HepG2 (cell line): ENCODE measurements around the gene HTR4. TPM values are rescaled to one million over a fixed set of nuclear protein-coding genes. Genes with fewer than 3 reads are reported as not detected.

Experiments
- ATAC-seq: fragments of 200-7000 bp; cut with Tn5 transposase; 3 replicates; pipeline ENCODE4 v1.9.1; 2020; ENCODE audit warnings: mild to moderate bottlenecking, moderate library complexity
- BruUV-seq: library from RNA; stranded (reverse); fragments of 400-500 nt; replicated peaks from 2 replicates; lab custom pipeline; 2021; lab: Mats Ljungman, UMichigan
- CTCF ChIA-PET: fragments of 300-600 bp; formaldehyde crosslinking; extraction: SDS; loops from one replicate; lab custom pipeline; 2021; ENCODE audit warnings: low total read pairs, inconsistent platforms, low intra/inter-chr PET ratio; lab: Yijun Ruan, JAX
- POLR2A ChIA-PET: fragments of 350-600 bp; sonication (Branson Sonifier 250); formaldehyde crosslinking; loops from one replicate; lab custom pipeline; 2020; ENCODE audit warnings: antibody characterized with exemption, inconsistent platforms; lab: Yijun Ruan, JAX
- DNase-seq: peaks from one replicate; pipeline ENCODE4 v3.0.0-alpha.2; 2015; ENCODE audit warnings: low spot score
- FAIRE-seq: peaks from 3 replicates; lab custom pipeline; 2011; peaks lifted over from hg19 to GRCh38; lab: Jason Lieb, UNC
- H2AFZ ChIP-seq: one replicate; pipeline ENCODE4 v1.6.1; 2011; ENCODE audit warnings: low read length, inconsistent platforms
- H3K27ac ChIP-seq: fragments of 300-600 bp; 3 replicates; pipeline ENCODE4 v1.8.0; 2011; ENCODE audit warnings: mixed run types, mild to moderate bottlenecking, mixed read lengths, low read length, inconsistent platforms; ENCODE audit not compliant: insufficient read depth; ENCODE audit errors: extremely low read length
- H3K27me3 ChIP-seq, 2 experiments: fragments of 200-600 bp in 1 of 2; 2 replicates in 1 of 2; 3 replicates in 1 of 2; pipeline versions ENCODE4 v1.6.0 to v1.8.0; 2011; ENCODE audit warnings: low read length in 2 of 2, mild to moderate bottlenecking in 2 of 2, moderate library complexity in 2 of 2, inconsistent platforms in 1 of 2; ENCODE audit not compliant: insufficient read depth in 2 of 2, control insufficient read depth in 1 of 2
- H3K36me3 ChIP-seq, 2 experiments: fragments of 200-600 bp in 1 of 2; replicated peaks in 1 of 2; 2 replicates in 1 of 2; 3 replicates in 1 of 2; pipeline versions ENCODE4 v1.5.1 to v1.8.0; 2011; ENCODE audit warnings: low read length in 2 of 2, inconsistent platforms in 1 of 2; ENCODE audit not compliant: insufficient read depth in 2 of 2, control insufficient read depth in 1 of 2
- H3K4me1 ChIP-seq: 2 replicates; pipeline ENCODE4 v1.5.1; 2012; ENCODE audit warnings: low read length, inconsistent platforms; ENCODE audit not compliant: insufficient read depth
- H3K4me2 ChIP-seq: 2 replicates; pipeline ENCODE4 v1.6.0; 2011; ENCODE audit warnings: low read depth, low read length, inconsistent platforms
- H3K4me3 ChIP-seq, 3 experiments: fragments of 200-600 bp in 1 of 3; sonication (generic), shearing (Covaris generic) in 1 of 3; replicated peaks in 1 of 3; 2 replicates each; pipeline ENCODE4 v1.5.1; 2011 to 2016; ENCODE audit warnings: low read length in 3 of 3, inconsistent platforms in 2 of 3, low read depth in 2 of 3, mild to moderate bottlenecking in 2 of 3, control low read depth in 1 of 3, mixed read lengths in 1 of 3; ENCODE audit not compliant: insufficient read depth in 1 of 3
- H3K79me2 ChIP-seq: one replicate; pipeline ENCODE4 v1.6.1; 2011; ENCODE audit warnings: low read length, inconsistent platforms; ENCODE audit not compliant: insufficient read depth
- H3K9ac ChIP-seq: 2 replicates; pipeline ENCODE4 v1.6.0; 2011; ENCODE audit warnings: mild to moderate bottlenecking, low read depth, low read length, inconsistent platforms; ENCODE audit not compliant: insufficient read depth
- H3K9me3 ChIP-seq: 2 replicates; pipeline ENCODE4 v1.5.1; 2012; ENCODE audit warnings: mild to moderate bottlenecking, low read length
- H4K20me1 ChIP-seq: 2 replicates; pipeline ENCODE4 v1.6.0; 2011; ENCODE audit warnings: inconsistent platforms, mild to moderate bottlenecking, low read length, moderate library complexity; ENCODE audit not compliant: insufficient read depth
- ADNP ChIP-seq: sonication (generic); formaldehyde crosslinking; IDR thresholded peaks from 2 replicates; pipeline ENCODE4 v1.4.0; 2020; ENCODE audit warnings: missing genetic modification reagents
- CREB3 ChIP-seq: sonication (generic); formaldehyde crosslinking; IDR thresholded peaks from 2 replicates; pipeline ENCODE4 v1.5.0; 2020; ENCODE audit warnings: missing genetic modification reagents
- FOXA1 ChIP-seq, 2 experiments: fragments of 450-650 bp in 1 of 2; sonication (generic) in 1 of 2; formaldehyde crosslinking in 1 of 2; IDR thresholded peaks; 2 replicates each; pipeline versions ENCODE4 v1.4.0 to v1.6.1; 2016 to 2020; ENCODE audit warnings: missing genetic modification reagents in 1 of 2
- GATA4 ChIP-seq: sonication (generic); IDR thresholded peaks from 2 replicates; pipeline ENCODE4 v1.6.1; 2016; ENCODE audit warnings: antibody characterized with exemption, low read depth, borderline replicate concordance
- MIER2 ChIP-seq: IDR thresholded peaks from 2 replicates; pipeline ENCODE4 v1.6.1; 2016; ENCODE audit warnings: missing biosample characterization, missing genetic modification reagents
- MTF1 ChIP-seq: sonication (generic); formaldehyde crosslinking; IDR thresholded peaks from 2 replicates; pipeline ENCODE4 v1.5.0; 2020; ENCODE audit warnings: missing genetic modification reagents
- RBAK ChIP-seq: sonication (generic); formaldehyde crosslinking; IDR thresholded peaks from 2 replicates; pipeline ENCODE4 v1.5.1; 2020; ENCODE audit warnings: mild to moderate bottlenecking, missing genetic modification reagents
- ZNF704 ChIP-seq: sonication (generic); formaldehyde crosslinking; IDR thresholded peaks from 2 replicates; pipeline ENCODE4 v1.8.1; 2023; ENCODE audit warnings: mild to moderate bottlenecking, inconsistent platforms, moderate library complexity, missing genetic modification reagents, borderline replicate concordance
- WGBS: methylation state at CpG from one replicate; pipeline ENCODE4 v1.1.6; 2017; ENCODE audit warnings: low lambda C conversion rate; 5-methylcytosine and 5-hydroxymethylcytosine counted together
- in situ Hi-C: cut with HindIII; loops from 2 replicates; pipeline ENCODE4 v1.10.0; 2017; ENCODE audit warnings: low pct_unique_long_range_greater_than_20kb; ENCODE audit not compliant: extremely low pct_ligation_motif_present
- intact Hi-C: fragments of 100-400 bp; cut with micrococcal nuclease; formaldehyde crosslinking; loops from one replicate; pipeline ENCODE4 v1.10.0; 2022; ENCODE audit not compliant: unreplicated experiment
- polyA plus RNA-seq, 8 experiments: library from polyadenylated mRNA; depleted of rRNA in 3 of 8; stranded (reverse) in 7 of 8; unstranded in 1 of 8; fragments of >200 nt; fragmentation: Illumina TruSeq in 4 of 8; extraction: Trizol in 4 of 8; gene quantifications; 2 replicates each; pipeline versions ENCODE4 v1.2.1 to v1.2.3, GENCODE V29; 2011 to 2016; ENCODE audit warnings: low read depth in 4 of 8, missing spikeins in 1 of 8, mixed read lengths in 1 of 8; ENCODE audit not compliant: insufficient read depth in 1 of 8
- total RNA-seq, 5 experiments: library from RNA; depleted of rRNA; stranded (reverse); fragments of >200 nt; fragmentation: Illumina TruSeq; extraction: Trizol; gene quantifications; 2 replicates each; pipeline ENCODE4 v1.2.3, GENCODE V29; 2016; ENCODE audit warnings: low read depth in 1 of 5
- TF ChIP-seq, protein P1 (sequence below), 2 experiments: IDR thresholded peaks; 2 replicates each; pipeline ENCODE4 v1.6.1; 2011 to 2012; ENCODE audit warnings: low read length in 2 of 2, borderline replicate concordance in 1 of 2, low read depth in 1 of 2, mild to moderate bottlenecking in 1 of 2, moderate library complexity in 1 of 2
- TF ChIP-seq, protein P2 (sequence below): sonication (generic); formaldehyde crosslinking; IDR thresholded peaks from 2 replicates; pipeline ENCODE4 v1.4.0; 2020; ENCODE audit warnings: missing genetic modification reagents
- TF ChIP-seq, protein P3 (sequence below): IDR thresholded peaks from 2 replicates; pipeline ENCODE4 v1.6.1; 2016; ENCODE audit warnings: mild to moderate bottlenecking

Gene HTR4
- total and polyA plus RNA-seq, 2 of the 13 experiments (the other 11 are each of a cell fraction or from before 2014, with no cell fraction given): not detected

DNA sequence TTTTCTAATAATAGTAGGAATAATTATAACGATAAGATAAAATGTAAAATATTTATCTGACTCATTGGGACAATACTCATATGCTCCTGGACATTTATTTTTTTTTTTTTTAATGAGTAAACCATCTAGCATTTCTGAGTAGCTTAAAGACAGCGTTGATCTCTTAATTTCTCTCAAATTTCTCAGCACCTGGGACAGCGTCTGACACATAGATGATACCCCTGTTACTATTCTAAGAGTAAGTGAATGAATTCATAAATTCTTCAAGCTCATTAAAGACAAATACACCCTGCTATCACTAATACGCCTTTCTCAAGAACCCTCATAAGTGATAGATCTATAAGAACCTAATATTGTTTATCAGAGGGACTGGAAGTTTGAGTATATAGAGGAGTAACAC is 12.0 kb upstream of the HTR4 start:
- Histone ChIP-seq H3K4me1 (no peaks in the 10 kb centered on the region), H4K20me1 (no peaks in the 10 kb centered on the region), H3K79me2 (no peaks in the 10 kb centered on the region), H3K27ac (no peak overlapping the region), H3K9me3 (no peaks in the 10 kb centered on the region), H3K9ac (no peak overlapping the region), H2AFZ (no peak overlapping the region), H3K4me2 (no peak overlapping the region), H3K36me3 (no peaks in the 10 kb centered on the region), H3K27me3 (no peaks in the 10 kb centered on the region), H3K4me3 (no peak overlapping the region)
- intact Hi-C loops: no loop called here
- WGBS: 3% methylated on average over 4 of the region's 4 CpGs
- DNase-seq (no peak), ATAC-seq (no peak), FAIRE-seq (no peak)
- in situ Hi-C loops: no loop called here
- no TSS peak for BruUV-seq
- CTCF ChIA-PET: no interaction called here
- peak; percentile 24; the same call in 1 of the 2 replicates for TF ChIP-seq MIER2 (CRISPR knock-in tag)
- TF ChIP-seq, protein P1, sequence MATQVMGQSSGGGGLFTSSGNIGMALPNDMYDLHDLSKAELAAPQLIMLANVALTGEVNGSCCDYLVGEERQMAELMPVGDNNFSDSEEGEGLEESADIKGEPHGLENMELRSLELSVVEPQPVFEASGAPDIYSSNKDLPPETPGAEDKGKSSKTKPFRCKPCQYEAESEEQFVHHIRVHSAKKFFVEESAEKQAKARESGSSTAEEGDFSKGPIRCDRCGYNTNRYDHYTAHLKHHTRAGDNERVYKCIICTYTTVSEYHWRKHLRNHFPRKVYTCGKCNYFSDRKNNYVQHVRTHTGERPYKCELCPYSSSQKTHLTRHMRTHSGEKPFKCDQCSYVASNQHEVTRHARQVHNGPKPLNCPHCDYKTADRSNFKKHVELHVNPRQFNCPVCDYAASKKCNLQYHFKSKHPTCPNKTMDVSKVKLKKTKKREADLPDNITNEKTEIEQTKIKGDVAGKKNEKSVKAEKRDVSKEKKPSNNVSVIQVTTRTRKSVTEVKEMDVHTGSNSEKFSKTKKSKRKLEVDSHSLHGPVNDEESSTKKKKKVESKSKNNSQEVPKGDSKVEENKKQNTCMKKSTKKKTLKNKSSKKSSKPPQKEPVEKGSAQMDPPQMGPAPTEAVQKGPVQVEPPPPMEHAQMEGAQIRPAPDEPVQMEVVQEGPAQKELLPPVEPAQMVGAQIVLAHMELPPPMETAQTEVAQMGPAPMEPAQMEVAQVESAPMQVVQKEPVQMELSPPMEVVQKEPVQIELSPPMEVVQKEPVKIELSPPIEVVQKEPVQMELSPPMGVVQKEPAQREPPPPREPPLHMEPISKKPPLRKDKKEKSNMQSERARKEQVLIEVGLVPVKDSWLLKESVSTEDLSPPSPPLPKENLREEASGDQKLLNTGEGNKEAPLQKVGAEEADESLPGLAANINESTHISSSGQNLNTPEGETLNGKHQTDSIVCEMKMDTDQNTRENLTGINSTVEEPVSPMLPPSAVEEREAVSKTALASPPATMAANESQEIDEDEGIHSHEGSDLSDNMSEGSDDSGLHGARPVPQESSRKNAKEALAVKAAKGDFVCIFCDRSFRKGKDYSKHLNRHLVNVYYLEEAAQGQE (IDR thresholded peaks at IDR 0.05; ENCODE audit: borderline replicate concordance in 1 of 2, low read depth in 1 of 2, low read length in 2 of 2): peak in 1 of 2 experiments; percentile 86; a peak in 3 of 4 replicates
- TF ChIP-seq FOXA1 (IDR thresholded peaks at IDR 0.05): no peak
- no peak for TF ChIP-seq FOXA1 (CRISPR knock-in tag; IDR thresholded peaks at IDR 0.05)
- POLR2A ChIA-PET: no interaction called here

GRCh38 chr5:148665431-148665830 is 11.1 kb upstream of the HTR4 start:
- ATAC-seq: no peak
- H2AFZ ChIP-seq: no peak overlapping the region
- H3K27ac ChIP-seq: no peak overlapping the region
- TF ChIP-seq GATA4: no peak
- no peak for TF ChIP-seq ADNP (CRISPR knock-in tag)
- TF ChIP-seq ZNF704 (CRISPR knock-in tag): no peak
- TF ChIP-seq, protein P2, sequence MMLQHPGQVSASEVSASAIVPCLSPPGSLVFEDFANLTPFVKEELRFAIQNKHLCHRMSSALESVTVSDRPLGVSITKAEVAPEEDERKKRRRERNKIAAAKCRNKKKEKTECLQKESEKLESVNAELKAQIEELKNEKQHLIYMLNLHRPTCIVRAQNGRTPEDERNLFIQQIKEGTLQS: no peak
- TF ChIP-seq CREB3 (CRISPR knock-in tag): no peak
- TF ChIP-seq MTF1 (CRISPR knock-in tag): no peak
- TF ChIP-seq, protein P3, sequence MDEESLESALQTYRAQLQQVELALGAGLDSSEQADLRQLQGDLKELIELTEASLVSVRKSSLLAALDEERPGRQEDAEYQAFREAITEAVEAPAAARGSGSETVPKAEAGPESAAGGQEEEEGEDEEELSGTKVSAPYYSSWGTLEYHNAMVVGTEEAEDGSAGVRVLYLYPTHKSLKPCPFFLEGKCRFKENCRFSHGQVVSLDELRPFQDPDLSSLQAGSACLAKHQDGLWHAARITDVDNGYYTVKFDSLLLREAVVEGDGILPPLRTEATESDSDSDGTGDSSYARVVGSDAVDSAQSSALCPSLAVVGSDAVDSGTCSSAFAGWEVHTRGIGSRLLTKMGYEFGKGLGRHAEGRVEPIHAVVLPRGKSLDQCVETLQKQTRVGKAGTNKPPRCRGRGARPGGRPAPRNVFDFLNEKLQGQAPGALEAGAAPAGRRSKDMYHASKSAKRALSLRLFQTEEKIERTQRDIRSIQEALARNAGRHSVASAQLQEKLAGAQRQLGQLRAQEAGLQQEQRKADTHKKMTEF (CRISPR knock-in tag): no peak
- no peak for TF ChIP-seq RBAK (CRISPR knock-in tag)

More at GRCh38 chr5:148665431-148665830, 11.1 kb upstream of the HTR4 start:
- WGBS: 28% methylated on average over 7 of the region's 7 CpGs
- POLR2A ChIA-PET: no interaction called here
- no peak for DNase-seq
- in situ Hi-C loops: no loop called here
- Histone ChIP-seq H3K79me2 (no peaks in the 10 kb centered on the region), H3K4me2 (no peak overlapping the region), H3K9me3 (no peaks in the 10 kb centered on the region), H4K20me1 (no peaks in the 10 kb centered on the region), H3K27me3 (no peaks in the 10 kb centered on the region), H3K9ac (no peak overlapping the region), H3K36me3 (no peaks in the 10 kb centered on the region), H3K4me3 (no peak overlapping the region), H3K4me1 (no peaks in the 10 kb centered on the region)
- CTCF ChIA-PET: no interaction called here
- BruUV-seq: no TSS peak
- no peak for FAIRE-seq
- intact Hi-C loops: no loop called here
